Stimulated activated naive CD4-positive, alpha-beta T cell treated with Interleukin-2 at 50 U/mL for 16 hours (primary cell): ENCODE measurements around the gene CEACAM18.

ENCODE experiments used
- DNase-seq: peaks from one replicate; lab custom pipeline; 2025; lab: John Stamatoyannopoulos, UW

The CEACAM18 gene

DNA sequence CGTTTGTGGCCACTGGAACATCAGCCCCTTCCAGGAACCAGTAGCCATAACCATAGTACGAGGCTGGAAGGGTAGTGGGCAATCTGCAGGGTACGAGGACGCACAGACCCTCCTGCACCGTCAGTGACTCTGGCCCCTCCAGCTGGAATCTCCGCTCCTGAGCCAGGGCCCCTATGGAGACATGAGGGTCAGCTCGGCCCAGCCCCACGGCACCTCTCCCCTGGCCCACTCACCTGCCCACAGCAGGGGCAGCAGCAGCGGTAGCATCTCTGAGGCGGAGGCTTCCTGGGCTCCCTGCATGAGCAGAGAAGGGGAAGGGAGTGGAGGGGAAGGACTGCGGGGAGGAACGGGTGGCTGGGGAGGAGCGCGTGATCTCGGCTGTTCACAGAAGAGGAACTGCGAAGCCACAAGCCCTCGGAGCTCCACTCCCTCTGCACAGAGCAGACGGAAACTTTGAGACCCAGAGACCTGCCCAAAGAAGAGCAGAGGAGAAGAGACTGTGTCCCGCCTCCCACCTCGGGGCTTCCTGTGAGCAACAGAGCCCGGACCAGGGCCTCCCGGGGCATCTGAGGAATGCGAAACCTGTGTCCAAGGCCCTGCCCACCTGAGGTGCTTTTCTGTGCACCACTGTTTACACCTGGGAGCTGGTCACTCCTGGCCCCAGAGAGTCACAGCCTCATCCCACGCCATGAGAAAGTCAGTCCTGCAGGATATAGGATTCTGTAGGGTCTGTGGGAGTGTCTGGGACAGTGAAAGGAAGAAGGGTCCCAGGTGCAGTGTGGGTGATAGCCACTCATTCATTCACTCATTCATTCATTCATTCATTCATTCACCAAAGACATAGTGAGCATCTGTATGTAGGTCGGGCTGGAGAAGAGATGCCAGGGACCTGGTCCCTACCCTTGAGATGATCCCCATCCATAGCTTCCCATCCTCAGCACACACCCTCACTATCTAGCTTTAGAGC, 53.3 kb downstream of the CEACAM18 start, which contains the start of gene SIGLEC6:
Gene SIGLEC6 (minus strand): TSS at position 322 of the 967 bp plus-strand sequence. CDS start 22 bp downstream, at position 300.
- DNase-seq = no peak

DNA sequence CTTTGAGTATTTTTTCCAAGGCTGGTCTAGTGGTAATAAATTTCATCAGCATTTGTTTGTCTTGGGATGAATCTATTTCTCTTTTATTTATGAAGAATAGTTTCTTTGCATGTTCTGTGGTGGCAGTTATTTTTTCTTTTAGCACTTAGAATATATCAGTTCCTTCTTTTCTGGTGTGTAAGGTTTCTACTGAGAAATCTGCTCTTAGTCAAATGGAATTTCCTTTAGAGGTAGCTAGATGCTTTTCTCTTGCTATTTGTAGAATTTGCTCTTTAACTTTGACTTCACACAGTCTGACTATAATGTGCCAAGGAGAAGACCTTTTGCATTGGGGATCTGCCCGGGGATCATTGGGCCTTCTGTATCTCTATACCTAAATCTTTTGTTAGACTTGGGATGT, 57.2 kb downstream of the CEACAM18 start:
- DNase-seq = no peak

DNA sequence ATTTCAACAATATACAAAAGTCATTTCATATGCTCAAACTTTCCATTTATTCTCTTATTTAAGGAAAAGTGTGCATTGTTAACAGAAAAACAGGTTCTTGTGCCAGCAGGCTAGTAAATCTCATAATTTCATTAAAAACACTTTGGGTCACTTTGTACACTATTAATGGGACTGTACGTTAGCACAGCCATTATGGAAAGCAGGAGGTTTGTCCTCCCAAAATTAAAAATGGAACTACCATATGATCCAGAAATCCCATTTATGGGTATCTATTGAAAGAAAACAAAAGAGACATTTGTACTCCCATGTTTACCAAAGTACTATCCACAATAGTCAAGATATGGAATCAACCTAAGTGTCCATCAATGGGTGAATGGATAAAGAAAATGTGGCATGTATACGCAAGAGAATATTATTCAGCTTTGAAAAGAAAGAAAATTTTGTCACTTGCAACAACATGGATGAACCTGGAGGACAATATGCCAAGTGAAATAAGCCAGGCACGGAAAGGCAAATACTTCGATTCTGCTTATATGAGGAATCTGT, 61.6 kb downstream of the CEACAM18 start:
- no peak for DNase-seq
